Measurements from ENCODE around the gene ZNF300.
"Not testable (repeated sequence)": the region's sequence is repeated elsewhere in the genome, so short reads cannot be mapped to it uniquely, and the experiment has no call there.

Gene ZNF300

DNA sequence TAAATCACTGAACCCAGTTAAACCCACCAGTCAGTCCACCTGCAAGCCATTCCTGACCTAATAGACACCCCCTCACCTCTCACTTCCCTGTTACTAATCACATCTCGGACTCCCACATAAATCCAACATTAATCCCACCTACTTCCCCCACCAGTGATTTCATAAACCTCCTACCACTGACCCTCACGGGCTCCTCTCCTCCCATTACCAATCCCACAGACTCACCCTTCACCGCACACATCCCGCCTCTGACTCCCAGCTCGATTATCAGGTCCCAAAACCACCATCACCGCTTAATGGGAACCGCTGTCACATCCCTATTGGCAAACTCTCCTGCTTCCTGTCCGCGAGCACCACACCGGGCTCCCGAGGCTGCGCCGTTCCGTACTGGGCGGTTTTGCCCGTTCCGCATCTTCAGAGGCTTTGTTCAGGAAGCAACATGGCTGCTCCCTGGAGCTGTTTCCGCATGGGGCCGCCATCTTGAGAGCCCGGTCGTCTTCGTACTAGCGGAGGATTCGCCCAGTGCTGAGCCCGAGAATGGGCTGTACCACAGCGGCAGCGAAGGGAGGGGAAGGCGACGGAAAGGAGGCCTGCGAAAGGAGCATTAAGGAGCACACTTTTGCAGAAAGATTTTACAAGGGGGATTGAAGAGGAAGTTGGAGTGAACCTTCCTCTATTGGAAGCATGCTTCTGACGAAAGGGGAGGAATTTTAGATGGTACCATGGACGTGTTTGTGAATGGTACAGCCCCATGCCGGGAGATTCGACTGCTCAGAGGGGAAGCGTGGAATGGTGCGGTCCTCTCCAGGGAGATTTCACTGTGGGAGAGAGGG, at the start of gene ZNF300:
Gene ZNF300, minus strand, starts transcription at position 502 of the 833 bp plus-strand sequence. CDS start 1,825 bp downstream, outside the sequence.
- DNase-seq, result peak; percentile 90

- no peak for DNase-seq
These were observed 43.8 kb upstream of the ZNF300 start for GRCh38 chr5:150948539-150948938.

- peak; percentile 81 for DNase-seq
These were observed 41.6 kb upstream of the ZNF300 start for GRCh38 chr5:150946351-150946905.

DNA sequence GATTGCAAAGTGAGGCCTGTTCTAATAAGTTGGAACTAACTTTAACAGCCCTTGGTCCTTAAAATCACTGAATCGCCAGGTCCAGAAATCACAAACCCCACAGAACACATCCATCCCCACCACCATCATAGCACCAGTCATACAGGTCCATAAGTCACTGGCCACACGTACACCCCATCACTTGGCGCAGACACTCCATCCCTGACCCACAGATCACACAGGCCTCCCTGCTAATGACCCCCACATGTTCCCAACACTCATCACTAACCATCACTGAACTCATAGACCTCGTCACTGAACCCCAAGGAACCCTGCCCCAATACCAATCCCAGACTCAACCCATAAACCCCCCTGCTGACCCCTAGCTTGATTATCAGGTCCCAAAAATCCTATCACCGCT, 41.2 kb upstream of the ZNF300 start:
- DNase-seq, result no peak

GRCh38 chr5:150945486-150945885, 40.7 kb upstream of the ZNF300 start:
- no peak for DNase-seq

- DNase-seq, result no peak
These were observed 26.7 kb upstream of the ZNF300 start for GRCh38 chr5:150931368-150931965.

DNA sequence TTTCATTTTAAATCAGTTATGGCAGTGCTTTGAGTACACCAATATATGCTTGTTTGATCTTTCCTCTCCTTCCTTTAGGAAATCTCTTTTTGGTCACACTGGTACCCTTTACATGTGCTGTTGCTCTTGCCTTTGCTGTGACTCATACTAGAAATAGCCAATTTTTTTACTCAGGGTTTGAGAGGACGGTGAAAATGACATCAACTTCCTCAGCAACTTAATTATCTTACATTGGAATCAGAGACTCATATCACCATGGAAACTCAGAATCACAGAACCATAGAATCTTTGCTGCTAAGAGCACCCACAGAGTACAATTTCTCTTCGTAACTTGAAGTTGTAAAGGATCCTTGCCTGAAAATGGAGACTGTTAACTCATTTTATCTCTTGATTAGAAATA, 13.8 kb upstream of the ZNF300 start:
- DNase-seq, result no peak

DNA sequence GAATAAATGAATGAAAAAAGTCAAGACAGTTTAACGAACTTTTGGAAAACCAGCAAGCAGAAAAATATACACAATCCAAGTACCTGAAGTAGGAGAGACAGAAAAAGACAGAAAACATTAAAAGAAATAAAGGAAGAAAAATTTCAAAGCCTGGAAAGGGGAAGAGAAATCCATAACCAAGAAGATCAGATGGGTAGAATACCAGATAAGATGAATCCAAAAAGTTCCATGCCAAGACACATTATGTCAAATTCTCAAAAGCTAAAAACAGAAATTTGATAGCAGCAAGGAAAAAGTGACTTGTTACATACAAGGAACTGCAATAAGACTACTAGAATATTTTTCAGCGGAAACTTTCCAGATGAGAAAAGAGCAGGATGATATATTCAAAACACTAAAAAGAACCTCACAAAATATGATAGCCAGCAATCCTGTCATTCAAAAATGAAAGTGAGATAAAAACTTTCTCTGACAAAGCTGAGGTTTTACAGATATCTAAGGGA, 7.6 kb upstream of the ZNF300 start:
- DNase-seq, result no peak

GRCh38 chr5:150905312-150905683, 518 bp upstream of the ZNF300 start:
- no peak for DNase-seq

DNA sequence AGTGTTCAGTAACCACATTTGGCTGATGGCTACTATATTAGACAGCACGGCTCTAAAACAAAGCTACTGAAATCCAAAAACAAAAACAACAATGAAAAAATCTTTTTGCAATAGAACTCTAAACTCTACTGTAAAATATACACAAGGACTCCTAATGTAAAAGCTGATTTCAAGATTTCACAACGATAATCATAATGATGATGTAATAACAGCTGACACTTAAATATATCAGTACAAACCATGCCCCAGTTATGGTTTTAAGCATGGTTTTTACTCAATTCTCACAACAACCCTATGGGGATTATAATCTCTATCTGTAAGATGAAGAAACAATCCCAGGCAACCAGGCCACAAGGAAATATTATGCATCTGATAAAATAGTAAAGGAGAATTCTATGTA, 3.3 kb downstream of the ZNF300 start:
- DNase-seq, result no peak

DNA sequence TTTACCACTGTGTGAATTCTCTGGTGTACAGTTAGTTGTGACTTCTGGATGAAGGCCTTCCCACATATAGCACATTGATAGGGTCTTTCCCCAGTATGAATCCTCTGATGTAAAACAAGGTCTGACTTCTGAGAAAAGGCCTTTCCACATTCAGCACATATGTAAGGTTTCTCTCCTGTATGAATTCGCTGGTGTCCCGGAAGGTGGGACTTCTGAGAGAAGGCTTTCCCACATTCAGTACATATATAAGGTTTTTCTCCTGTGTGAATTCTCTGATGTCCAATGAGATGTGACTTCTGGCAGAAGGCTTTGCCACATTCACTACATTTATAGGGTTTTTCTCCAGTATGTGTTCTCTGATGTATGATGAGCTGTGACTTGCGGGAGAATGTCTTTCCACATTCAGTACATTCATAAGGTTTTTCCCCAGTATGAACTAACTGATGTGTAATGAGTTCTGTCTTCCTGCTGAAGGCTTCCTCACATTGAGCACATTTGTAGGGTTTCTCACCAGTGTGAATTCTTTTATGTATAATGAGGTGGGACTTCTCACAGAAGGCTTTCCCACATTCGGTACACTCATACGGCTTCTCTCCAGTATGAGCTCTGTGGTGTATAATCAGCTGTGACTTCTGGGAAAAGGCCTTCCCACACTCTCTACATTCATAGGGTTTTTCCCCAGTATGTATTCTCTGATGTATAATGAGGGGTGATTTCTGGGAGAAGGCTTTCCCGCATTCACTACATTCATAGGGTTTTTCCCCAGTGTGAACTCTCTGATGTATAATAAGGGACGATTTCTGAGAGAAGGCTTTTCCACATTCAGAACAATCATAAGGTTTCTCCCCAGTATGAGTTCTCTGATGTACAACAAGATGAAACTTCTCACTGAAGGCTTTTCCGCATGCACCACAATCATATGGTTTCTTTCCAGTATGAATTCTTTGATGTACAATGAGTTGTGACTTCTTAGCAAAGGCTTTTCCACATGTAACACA, 9.1 kb downstream of the ZNF300 start:
- no peak for DNase-seq

DNA sequence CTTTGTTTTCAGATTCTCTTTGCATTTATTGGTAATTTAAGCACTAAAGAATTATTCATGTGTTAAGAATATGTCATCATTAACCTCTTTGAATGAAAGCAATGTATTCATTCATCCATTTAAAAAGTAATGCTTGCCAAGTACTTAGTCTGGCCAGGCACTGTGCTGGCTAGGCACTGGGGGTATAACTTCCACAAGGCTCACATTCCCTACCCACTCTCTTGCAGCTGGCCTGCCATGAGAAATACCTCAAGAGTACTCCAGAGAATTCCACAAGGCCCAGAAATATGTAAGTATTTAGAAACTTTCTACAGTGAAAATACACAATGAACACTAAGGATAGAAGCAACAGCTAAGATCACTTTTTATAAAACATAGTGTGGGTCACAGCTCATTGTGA, 25.4 kb downstream of the ZNF300 start:
- no peak for DNase-seq

DNA sequence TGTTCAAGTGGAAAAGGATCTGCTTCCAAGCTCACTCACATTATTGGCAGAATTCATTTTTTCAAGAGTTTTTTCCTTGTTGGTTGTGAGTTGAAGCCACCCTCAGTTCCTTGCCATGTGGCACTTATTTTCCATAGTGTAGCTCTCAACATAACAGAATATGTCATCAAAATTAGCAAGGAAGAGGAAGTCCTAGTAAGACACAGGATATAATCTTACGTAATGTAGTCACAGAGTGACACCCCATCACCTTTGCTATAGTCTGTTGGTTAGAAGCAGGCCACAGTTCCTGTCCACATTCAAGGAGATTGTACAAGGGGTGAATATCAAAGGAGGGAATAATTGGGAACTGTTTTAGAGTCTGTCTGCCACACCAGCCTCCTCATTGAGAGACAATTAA, 42.7 kb downstream of the ZNF300 start:
- DNase-seq, result no peak

- no peak for DNase-seq
These were observed 44.4 kb downstream of the ZNF300 start for GRCh38 chr5:150860246-150860821.

GRCh38 chr5:150856700-150857099, 48.1 kb downstream of the ZNF300 start:
- DNase-seq, result not testable (repeated sequence)

- DNase-seq, result no peak
These were observed 51.2 kb downstream of the ZNF300 start for GRCh38 chr5:150853561-150853960.

GRCh38 chr5:150851039-150851438, 53.7 kb downstream of the ZNF300 start:
- no peak for DNase-seq

DNA sequence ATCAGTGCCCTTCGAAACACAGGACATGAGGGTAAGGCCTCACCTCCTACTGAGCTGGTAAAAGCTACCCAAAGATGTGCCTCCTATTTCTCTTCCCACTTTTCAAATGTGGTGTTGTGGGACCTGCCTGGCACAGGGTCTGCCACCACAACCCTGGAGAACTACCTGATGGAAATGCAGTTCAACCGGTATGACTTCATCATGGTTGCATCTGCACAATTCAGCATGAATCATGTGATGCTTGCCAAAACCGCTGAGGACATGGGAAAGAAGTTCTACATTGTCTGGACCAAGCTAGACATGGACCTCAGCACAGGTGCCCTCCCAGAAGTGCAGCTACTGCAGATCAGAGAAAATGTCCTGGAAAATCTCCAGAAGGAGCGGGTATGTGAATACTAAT, 56.5 kb downstream of the ZNF300 start:
- DNase-seq, result no peak

DNA sequence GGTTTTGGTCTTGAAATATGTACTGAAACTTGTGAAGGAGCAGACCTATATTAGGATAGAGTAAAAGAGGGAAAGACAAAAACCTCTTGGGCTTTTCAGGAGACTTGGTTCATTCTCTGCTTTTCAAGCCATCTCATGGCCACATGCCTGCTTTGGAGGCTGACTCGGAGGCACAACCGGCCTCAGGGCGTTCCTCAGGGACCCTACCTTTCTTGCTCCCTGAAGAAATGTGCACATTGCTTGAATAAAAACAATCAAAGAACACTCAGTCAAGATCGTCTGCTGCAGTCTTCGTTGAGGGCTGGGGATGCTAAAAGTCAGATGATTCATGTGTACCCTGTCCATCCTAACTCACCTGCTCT, 57.5 kb downstream of the ZNF300 start:
- DNase-seq, result no peak

DNA sequence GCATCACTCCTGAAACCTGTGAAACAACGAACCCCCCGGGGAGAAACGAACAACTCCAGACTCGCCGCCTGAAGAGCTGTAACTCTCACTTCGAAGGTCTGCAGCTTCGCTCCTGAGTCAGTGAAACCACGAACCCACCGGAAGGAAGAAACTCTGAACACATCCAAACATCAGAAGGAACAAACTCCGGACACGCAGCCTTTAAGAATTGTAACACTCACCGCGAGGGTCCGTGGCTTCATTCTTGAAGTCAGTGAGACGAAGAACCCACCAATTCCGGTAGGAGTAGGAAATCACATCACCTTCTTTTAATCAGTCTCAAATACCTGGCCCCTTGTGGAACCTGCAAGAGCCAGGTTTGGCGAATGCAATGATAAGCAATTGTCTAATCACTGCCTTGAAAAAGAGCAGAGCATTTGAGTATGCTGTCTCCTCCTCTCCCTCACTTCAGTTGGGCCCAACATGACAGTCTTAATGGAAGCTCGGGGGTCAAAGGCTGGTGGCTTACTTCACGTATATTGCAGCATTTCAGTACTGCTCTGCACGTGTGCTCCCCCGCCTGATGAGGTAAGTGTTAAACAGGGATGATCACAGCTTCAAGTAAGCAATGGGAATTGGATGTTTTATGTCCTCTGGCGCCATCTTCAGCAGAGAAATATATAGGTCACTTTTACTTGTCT, 58.0 kb downstream of the ZNF300 start:
- peak; percentile 47 for DNase-seq

GRCh38 chr5:150846308-150846653, 58.5 kb downstream of the ZNF300 start, which contains the start of gene IRGM:
TSS of gene IRGM (plus strand) at chr5:150846521. CDS start at chr5:150848124, 1,603 bp downstream.
- not testable (repeated sequence) for DNase-seq

Measured in midbrain (tissue), 1 donor.